K562 (cell line): Measurements from ENCODE around the gene SART3. TPM values are rescaled to one million over a fixed set of nuclear protein-coding genes. Genes with fewer than 3 reads are reported as not detected.
A peak's percentile ranks its signal among the peaks of the same experiment; 100 is the strongest.

Source experiments
- ATAC-seq: fragments of 200-7000 bp; cut with Tn5 transposase; 3 replicates; pipeline ENCODE4 v1.9.1; 2020; ENCODE audit warnings: moderate library complexity
- BruUV-seq: library from RNA; stranded (reverse); fragments of 400-500 nt; replicated peaks from 2 replicates; lab custom pipeline; 2021; lab: Mats Ljungman, UMichigan
- CTCF ChIA-PET: fragments of 300-600 bp; formaldehyde crosslinking; extraction: SDS; loops from one replicate; lab custom pipeline; 2021; ENCODE audit warnings: low intra/inter-chr PET ratio; lab: Yijun Ruan, JAX
- POLR2A ChIA-PET: fragments of 300-600, 350-650 bp; sonication (Branson Sonifier 250); formaldehyde crosslinking; extraction: SDS; loops from one replicate; lab custom pipeline; 2021; ENCODE audit warnings: antibody characterized with exemption, inconsistent platforms; lab: Yijun Ruan, JAX
- DNase-seq, 4 experiments: peaks; one replicate each; pipeline versions ENCODE4 v3.0.0 to v3.0.0-alpha.2; 2011 to 2018; ENCODE audit warnings: low spot score in 3 of 4, mixed read lengths in 3 of 4; ENCODE audit errors: extremely low read depth in 1 of 4
- FAIRE-seq: peaks from 2 replicates; lab custom pipeline; 2011; peaks lifted over from hg19 to GRCh38; lab: Jason Lieb, UNC
- H2AFZ ChIP-seq: 2 replicates; pipeline ENCODE4 v1.6.0; 2011; ENCODE audit warnings: low read depth, low read length, control low read depth, inconsistent platforms
- H3K27ac ChIP-seq: fragments of 200-600 bp; 3 replicates; pipeline ENCODE4 v1.8.0; 2011; ENCODE audit warnings: low read depth, mild to moderate bottlenecking, control low read depth, inconsistent platforms, low read length, moderate library complexity, mixed read lengths; ENCODE audit errors: extremely low read depth
- H3K27me3 ChIP-seq, 2 experiments: fragments of 300-600 bp in 1 of 2; 2 replicates in 1 of 2; 3 replicates in 1 of 2; pipeline versions ENCODE4 v1.6.0 to v1.8.0; 2011; ENCODE audit warnings: inconsistent platforms in 2 of 2, low read length in 2 of 2, mild to moderate bottlenecking in 1 of 2, mixed read lengths in 1 of 2, moderate library complexity in 1 of 2; ENCODE audit not compliant: control insufficient read depth in 2 of 2, insufficient read depth in 2 of 2
- H3K36me3 ChIP-seq: fragments of 300-600 bp; 3 replicates; pipeline ENCODE4 v1.8.0; 2011; ENCODE audit warnings: mild to moderate bottlenecking, low read length, inconsistent platforms; ENCODE audit not compliant: control insufficient read depth, insufficient read depth
- H3K4me1 ChIP-seq, 2 experiments: fragments of 200-600 bp in 1 of 2; replicated peaks in 1 of 2; 2 replicates in 1 of 2; 3 replicates in 1 of 2; pipeline versions ENCODE4 v1.5.1 to v1.8.0; 2011; ENCODE audit warnings: inconsistent platforms in 2 of 2, low read length in 2 of 2, mild to moderate bottlenecking in 1 of 2, mixed read lengths in 1 of 2, moderate library complexity in 1 of 2; ENCODE audit not compliant: control insufficient read depth in 2 of 2, insufficient read depth in 2 of 2
- H3K4me2 ChIP-seq: 2 replicates; pipeline ENCODE4 v1.6.1; 2011; ENCODE audit warnings: low read length, control low read depth, inconsistent platforms, mixed read lengths; ENCODE audit not compliant: insufficient read depth
- H3K4me3 ChIP-seq: fragments of 200-600 bp; sonication (generic), shearing (Covaris generic); 2 replicates; pipeline ENCODE4 v1.5.1; 2016; ENCODE audit warnings: control low read depth, inconsistent platforms
- H3K79me2 ChIP-seq: fragments of 200-600 bp; 3 replicates; pipeline ENCODE4 v1.8.0; 2011; ENCODE audit warnings: low read length, inconsistent platforms; ENCODE audit not compliant: control insufficient read depth, insufficient read depth
- H3K9ac ChIP-seq, 2 experiments: 2 replicates each; pipeline versions ENCODE4 v1.6.0 to v1.6.1; 2011; ENCODE audit warnings: low read depth in 2 of 2, low read length in 2 of 2, control low read depth in 1 of 2, inconsistent platforms in 1 of 2, mild to moderate bottlenecking in 1 of 2, mixed read lengths in 1 of 2; ENCODE audit not compliant: insufficient read depth in 1 of 2
- H3K9me1 ChIP-seq: one replicate; pipeline ENCODE4 v1.6.0; 2011; ENCODE audit warnings: inconsistent platforms, mild to moderate bottlenecking, low read length, moderate library complexity; ENCODE audit not compliant: control insufficient read depth, insufficient read depth
- H3K9me3 ChIP-seq: replicated peaks from 2 replicates; pipeline ENCODE4 v1.5.1; 2011; ENCODE audit warnings: low read depth, low read length, inconsistent platforms; ENCODE audit not compliant: control insufficient read depth, insufficient read depth
- H4K20me1 ChIP-seq: replicated peaks from 2 replicates; pipeline ENCODE4 v1.6.1; 2011; ENCODE audit warnings: low read length, inconsistent platforms, mixed read lengths; ENCODE audit not compliant: control insufficient read depth, insufficient read depth
- CBX3 ChIP-seq, 2 experiments: IDR thresholded peaks; 1 replicate in 1 of 2; 2 replicates in 1 of 2; pipeline ENCODE4 v1.6.1; 2012; ENCODE audit warnings: inconsistent platforms in 2 of 2, low read length in 2 of 2, borderline replicate concordance in 1 of 2, control low read depth in 1 of 2
- HMGXB4 ChIP-seq: sonication (generic); formaldehyde crosslinking; IDR thresholded peaks from 2 replicates; pipeline ENCODE4 v1.8.1; 2023; ENCODE audit warnings: mild to moderate bottlenecking, missing genetic modification reagents
- RFX1 ChIP-seq: fragments of 450-650 bp; IDR thresholded peaks from 2 replicates; pipeline ENCODE4 v1.6.1; 2016; ENCODE audit warnings: mild to moderate bottlenecking, moderate library complexity
- WGBS: fragments of 100-300 bp; shearing (Covaris generic); methylation state at CpG from one replicate; pipeline ENCODE4 v1.1.6; 2016; ENCODE audit warnings: low coverage, mixed read lengths; ENCODE audit not compliant: insufficient coverage; ENCODE audit errors: missing lambda C conversion rate; 5-methylcytosine and 5-hydroxymethylcytosine counted together
- in situ Hi-C: fragments of 300-500 bp; cut with MboI; formaldehyde crosslinking; loops from 4 replicates; pipeline ENCODE4 v1.15.0; 2018; ENCODE audit warnings: inconsistent platforms, mixed read lengths
- intact Hi-C: fragments of 100-400 bp; cut with micrococcal nuclease; formaldehyde crosslinking; loops from 2 replicates; pipeline ENCODE4 v1.14.2; 2022
- polyA plus RNA-seq, 8 experiments: library from polyadenylated mRNA; depleted of rRNA in 4 of 8; stranded (reverse) in 5 of 8; unstranded in 3 of 8; fragments of >200 nt; fragmentation: Nextera tagmentation in 2 of 8; fragmentation: Illumina TruSeq in 1 of 8; extraction: Ambion mirVana in 2 of 8; extraction: Trizol in 1 of 8; gene quantifications; 2 replicates each; pipeline versions ENCODE4 v1.2.1 to v1.2.3, GENCODE V29; 2011 to 2014; ENCODE audit warnings: inconsistent platforms in 1 of 8, missing spikeins in 1 of 8
- total RNA-seq, 7 experiments: library from RNA; depleted of rRNA in 6 of 7; stranded (reverse); fragments of >200 nt in 6 of 7; fragmentation: Illumina TruSeq in 2 of 7; extraction: Trizol in 2 of 7; gene quantifications; 2 replicates each; pipeline versions ENCODE4 v1.2.1 to v1.2.3, GENCODE V29; 2011 to 2021; ENCODE audit warnings: low replicate concordance in 1 of 7

The SART3 gene
- total and polyA plus RNA-seq, 9 of the 15 experiments (the other 6 are each of a cell fraction or from before 2014, with no cell fraction given) = 8.9 to 167 (median 56.7) TPM

DNA sequence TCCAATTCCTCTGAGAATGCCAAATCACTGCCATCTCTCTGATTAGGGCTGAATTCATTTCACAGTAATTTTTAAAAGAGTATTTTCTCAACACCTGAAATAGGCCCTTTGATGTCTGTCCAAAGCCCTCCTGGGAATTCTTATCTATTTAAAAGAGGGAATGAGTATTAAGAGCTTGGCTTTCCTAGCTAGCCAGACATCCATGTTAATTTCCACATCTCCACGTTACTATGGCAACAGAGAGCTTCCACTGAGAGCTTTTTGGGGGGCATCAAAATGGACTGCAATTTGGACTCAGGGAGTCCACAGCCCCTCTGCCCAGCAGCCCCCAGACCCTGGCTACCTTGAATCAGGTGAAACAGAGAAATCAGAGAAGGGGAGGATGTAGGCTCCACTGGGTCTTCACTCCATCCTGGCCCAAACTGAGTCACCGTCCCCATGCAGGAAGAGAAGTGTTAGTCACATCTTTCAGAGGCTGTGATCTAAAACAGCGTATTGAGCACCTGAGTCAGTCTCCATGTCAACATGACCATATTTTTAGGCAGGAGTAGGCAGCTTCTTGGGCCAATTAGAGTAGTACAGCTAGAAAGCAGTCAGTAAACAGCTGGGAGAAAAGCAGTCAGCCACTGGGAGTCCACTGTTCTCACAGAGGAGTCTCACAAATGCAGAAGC lies 52.9 kb downstream of the SART3 start:
- Histone ChIP-seq H3K4me3 (no peak overlapping the region), H3K27me3 (0 out of 5 replicates have a peak, but pooled peaks cover 0 to 5% of the 10 kb centered on the region in 2 experiments), H4K20me1 (no peaks in the 10 kb centered on the region), H2AFZ (no peak overlapping the region), H3K9ac (no peak overlapping the region), H3K4me2 (no peak overlapping the region)
- intact Hi-C loops (no loop called here), in situ Hi-C loops (no loop called here)
- WGBS = 0% methylated on average over 3 of the region's 3 CpGs
- BruUV-seq = no TSS peak
- ATAC-seq (no peak), FAIRE-seq (no peak)
- CTCF ChIA-PET = interaction anchor here (0.6 kb wide), 1 partner anchor 881 kb away, joined by 3 read pairs; no protein-coding TSS in a partner anchor
- POLR2A ChIA-PET = interaction anchor here (0.6 to 1.1 kb wide), 4 partner anchors 9 to 503 kb away, joined by 3 to 5 read pairs (median 3); no protein-coding TSS in a partner anchor
- TF ChIP-seq HMGXB4 (CRISPR knock-in tag) (no peak), CBX3 (IDR thresholded peaks at IDR 0.05; ENCODE audit: borderline replicate concordance in 1 of 2, low read length in 2 of 2) (no peak), RFX1 (peak; percentile 81)
- TF ChIP-seq, all 486 proteins: peak for 1
- Histone ChIP-seq H3K4me1 (no peaks in the 10 kb centered on the region), H3K9me1 (no peaks in the 10 kb centered on the region), H3K9me3 (peaks cover 7% of the 10 kb centered on the region; the same call in 1 of the 2 replicates), H3K79me2 (no peaks in the 10 kb centered on the region), H3K36me3 (no peaks in the 10 kb centered on the region), H3K27ac (no peak overlapping the region)
- no peak for DNase-seq
